GM20000 (cell line): ENCODE results near the gene LHFPL3.

Experiments used
- DNase-seq: peaks from one replicate; pipeline ENCODE4 v3.0.0; 2012; ENCODE audit warnings: low spot score
- TF ChIP-seq, protein P1 (sequence below): IDR thresholded peaks from 2 replicates; pipeline ENCODE4 v1.5.1; 2012; ENCODE audit warnings: mild to moderate bottlenecking, control low read depth; ENCODE audit errors: extremely low read depth, missing control alignments

Gene LHFPL3

GRCh38 chr7:104846731-104847130, 518.3 kb downstream of the LHFPL3 start:
- TF ChIP-seq, protein P1, sequence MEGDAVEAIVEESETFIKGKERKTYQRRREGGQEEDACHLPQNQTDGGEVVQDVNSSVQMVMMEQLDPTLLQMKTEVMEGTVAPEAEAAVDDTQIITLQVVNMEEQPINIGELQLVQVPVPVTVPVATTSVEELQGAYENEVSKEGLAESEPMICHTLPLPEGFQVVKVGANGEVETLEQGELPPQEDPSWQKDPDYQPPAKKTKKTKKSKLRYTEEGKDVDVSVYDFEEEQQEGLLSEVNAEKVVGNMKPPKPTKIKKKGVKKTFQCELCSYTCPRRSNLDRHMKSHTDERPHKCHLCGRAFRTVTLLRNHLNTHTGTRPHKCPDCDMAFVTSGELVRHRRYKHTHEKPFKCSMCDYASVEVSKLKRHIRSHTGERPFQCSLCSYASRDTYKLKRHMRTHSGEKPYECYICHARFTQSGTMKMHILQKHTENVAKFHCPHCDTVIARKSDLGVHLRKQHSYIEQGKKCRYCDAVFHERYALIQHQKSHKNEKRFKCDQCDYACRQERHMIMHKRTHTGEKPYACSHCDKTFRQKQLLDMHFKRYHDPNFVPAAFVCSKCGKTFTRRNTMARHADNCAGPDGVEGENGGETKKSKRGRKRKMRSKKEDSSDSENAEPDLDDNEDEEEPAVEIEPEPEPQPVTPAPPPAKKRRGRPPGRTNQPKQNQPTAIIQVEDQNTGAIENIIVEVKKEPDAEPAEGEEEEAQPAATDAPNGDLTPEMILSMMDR: no peak
- no peak for DNase-seq

GRCh38 chr7:104848138-104848990, 520.0 kb downstream of the LHFPL3 start:
- TF ChIP-seq, protein P1: peak; percentile 80
- DNase-seq: peak; percentile 46

DNA sequence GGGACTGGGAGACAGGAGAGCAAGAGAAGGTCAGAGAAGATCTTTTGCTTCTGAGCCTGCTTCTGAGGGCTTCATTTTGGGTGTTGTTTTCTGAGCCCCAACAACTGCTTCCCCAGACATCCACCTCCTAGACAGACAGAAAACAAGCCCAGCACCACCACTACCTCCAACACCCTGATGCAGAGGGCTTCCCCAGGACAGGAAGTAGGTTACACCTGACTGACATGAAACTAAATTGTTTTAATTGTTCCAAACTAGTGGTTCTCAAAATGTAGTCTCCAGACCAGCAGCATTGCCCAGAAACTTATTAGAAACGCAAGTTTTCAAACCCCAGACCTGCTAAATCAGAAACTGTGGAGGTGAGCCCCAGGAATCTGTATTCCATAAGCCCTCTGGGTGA, 522.0 kb downstream of the LHFPL3 start:
- no peak for DNase-seq
- TF ChIP-seq, protein P1: no peak

DNA sequence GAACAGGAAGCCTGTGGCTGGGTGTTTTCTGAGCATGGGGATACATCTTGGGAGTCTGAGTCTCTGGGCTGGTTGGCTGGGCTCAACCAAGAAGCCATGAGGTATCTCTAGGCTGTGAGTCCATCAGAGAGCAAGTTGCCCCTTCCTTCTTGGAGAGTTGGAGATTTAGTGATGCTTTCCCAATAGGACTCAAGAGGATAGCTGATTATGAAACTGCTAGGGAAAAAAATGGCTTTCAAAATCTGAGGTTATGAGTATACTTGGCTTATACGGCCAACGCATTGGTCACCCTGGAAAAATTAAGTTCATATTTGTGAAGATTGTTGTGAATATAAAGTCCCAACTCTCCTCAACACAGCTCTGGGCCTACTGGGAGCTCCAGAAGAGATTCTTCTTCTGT, 522.9 kb downstream of the LHFPL3 start:
- DNase-seq: no peak
- TF ChIP-seq, protein P1: no peak

DNA sequence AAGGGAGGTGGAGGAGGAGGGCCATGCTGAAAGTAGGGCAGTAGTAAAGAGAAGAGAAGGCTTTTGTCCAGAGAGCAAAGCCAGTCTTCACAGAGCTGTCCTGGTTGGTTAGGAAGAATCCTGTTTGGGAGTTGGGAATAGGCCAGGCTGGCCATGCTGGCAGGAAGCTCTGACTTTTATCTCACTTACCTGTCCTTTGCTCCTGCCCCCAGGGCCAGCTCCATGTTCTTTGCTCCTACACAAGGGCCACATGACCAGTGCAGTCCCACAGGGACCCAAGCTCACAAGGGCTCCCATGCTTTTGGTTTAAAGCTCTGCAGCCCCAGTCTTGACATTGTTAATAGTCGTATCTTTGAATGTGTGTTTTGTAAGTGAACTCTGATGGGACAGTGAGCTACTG, 524.0 kb downstream of the LHFPL3 start:
- no peak for DNase-seq
- TF ChIP-seq, protein P1: no peak

- TF ChIP-seq, protein P1: no peak
- no peak for DNase-seq
These were observed 527.5 kb downstream of the LHFPL3 start for GRCh38 chr7:104855861-104856260.

- TF ChIP-seq, protein P1: no peak
- no peak for DNase-seq
These were observed 529.3 kb downstream of the LHFPL3 start for GRCh38 chr7:104857458-104858425.
